ENCODE measurements around the gene PCDHGB5.
"Not testable (repeated sequence)": the region's sequence is repeated elsewhere in the genome, so short reads cannot be mapped to it uniquely, and the experiment has no call there.

PCDHGB5 gene

GRCh38 chr5:141432308-141432707 lies 34.6 kb downstream of the PCDHGB5 start:
- H3K4me1 ChIP-seq (ENCODE audit: control insufficient read depth, insufficient read depth, low read length, poor library complexity, severe bottlenecking); H3K27ac ChIP-seq (ENCODE audit: low read depth, low read length, severe bottlenecking); H3K4me3 ChIP-seq (ENCODE audit: extremely low read depth, insufficient read depth, low read length, poor library complexity, severe bottlenecking): not testable (repeated sequence)
- Histone ChIP-seq H3K36me3 (ENCODE audit: control insufficient read depth, insufficient read depth, low read length) (peaks cover 47% of the 10 kb centered on the region), H3K9me3 (ENCODE audit: control insufficient read depth, low read length) (peaks cover 42% of the 10 kb centered on the region)
- whole genome bisulfite sequencing, 2 experiments (ENCODE audit: insufficient coverage in 2 of 2): 98 to 99% methylated on average over 21 to 27 of the region's 38 CpGs

GRCh38 chr5:141432726-141433125 lies 35.0 kb downstream of the PCDHGB5 start:
- H3K27ac ChIP-seq (ENCODE audit: low read depth, low read length, severe bottlenecking); H3K4me3 ChIP-seq (ENCODE audit: extremely low read depth, insufficient read depth, low read length, poor library complexity, severe bottlenecking); H3K4me1 ChIP-seq (ENCODE audit: control insufficient read depth, insufficient read depth, low read length, poor library complexity, severe bottlenecking): not testable (repeated sequence)
- peaks cover 43% of the 10 kb centered on the region for H3K36me3 ChIP-seq (ENCODE audit: control insufficient read depth, insufficient read depth, low read length)
- H3K9me3 ChIP-seq (ENCODE audit: control insufficient read depth, low read length): peaks cover 38% of the 10 kb centered on the region
- 92 to 98% methylated on average over 24 to 25 of the region's 29 CpGs for WGBS, 2 experiments (ENCODE audit: insufficient coverage in 2 of 2)

- 86% methylated on average over 1 of the region's 2 CpGs; no CpG with 5 or more reads in 1 of the 2 experiments for WGBS, 2 experiments (ENCODE audit: insufficient coverage in 2 of 2)
- Histone ChIP-seq H3K4me3 (ENCODE audit: extremely low read depth, insufficient read depth, low read length, poor library complexity, severe bottlenecking) (no peak overlapping the region), H3K36me3 (ENCODE audit: control insufficient read depth, insufficient read depth, low read length) (peaks cover 35% of the 10 kb centered on the region), H3K4me1 (ENCODE audit: control insufficient read depth, insufficient read depth, low read length, poor library complexity, severe bottlenecking) (no peaks in the 10 kb centered on the region), H3K9me3 (ENCODE audit: control insufficient read depth, low read length) (peaks cover 28% of the 10 kb centered on the region), H3K27ac (ENCODE audit: low read depth, low read length, severe bottlenecking) (no peak overlapping the region)
Measured at GRCh38 chr5:141434006-141434405, 36.3 kb downstream of the PCDHGB5 start.

GRCh38 chr5:141437221-141437620 lies 39.5 kb downstream of the PCDHGB5 start:
- Histone ChIP-seq H3K36me3 (ENCODE audit: control insufficient read depth, insufficient read depth, low read length) (peaks cover 34% of the 10 kb centered on the region), H3K27ac (ENCODE audit: low read depth, low read length, severe bottlenecking) (no peak overlapping the region), H3K9me3 (ENCODE audit: control insufficient read depth, low read length) (peaks cover 7% of the 10 kb centered on the region), H3K4me1 (ENCODE audit: control insufficient read depth, insufficient read depth, low read length, poor library complexity, severe bottlenecking) (no peaks in the 10 kb centered on the region), H3K4me3 (ENCODE audit: extremely low read depth, insufficient read depth, low read length, poor library complexity, severe bottlenecking) (no peak overlapping the region)
- WGBS, 2 experiments (ENCODE audit: insufficient coverage in 2 of 2): 100% methylated on average over 1 of the region's 2 CpGs; no CpG with 5 or more reads in 1 of the 2 experiments

GRCh38 chr5:141439411-141440141 lies 41.8 kb downstream of the PCDHGB5 start:
- no peak overlapping the region for H3K4me3 ChIP-seq (ENCODE audit: extremely low read depth, insufficient read depth, low read length, poor library complexity, severe bottlenecking)
- H3K9me3 ChIP-seq (ENCODE audit: control insufficient read depth, low read length): no peaks in the 10 kb centered on the region
- peaks cover 21% of the 10 kb centered on the region for H3K36me3 ChIP-seq (ENCODE audit: control insufficient read depth, insufficient read depth, low read length)
- WGBS, 2 experiments (ENCODE audit: insufficient coverage in 2 of 2): 93% methylated on average over 7 to 9 of the region's 10 CpGs
- no peak overlapping the region for H3K27ac ChIP-seq (ENCODE audit: low read depth, low read length, severe bottlenecking)
- H3K4me1 ChIP-seq (ENCODE audit: control insufficient read depth, insufficient read depth, low read length, poor library complexity, severe bottlenecking): no peaks in the 10 kb centered on the region

GRCh38 chr5:141440341-141440740 lies 42.6 kb downstream of the PCDHGB5 start:
- Histone ChIP-seq H3K4me1 (ENCODE audit: control insufficient read depth, insufficient read depth, low read length, poor library complexity, severe bottlenecking) (no peaks in the 10 kb centered on the region), H3K27ac (ENCODE audit: low read depth, low read length, severe bottlenecking) (no peak overlapping the region), H3K9me3 (ENCODE audit: control insufficient read depth, low read length) (no peaks in the 10 kb centered on the region), H3K4me3 (ENCODE audit: extremely low read depth, insufficient read depth, low read length, poor library complexity, severe bottlenecking) (no peak overlapping the region), H3K36me3 (ENCODE audit: control insufficient read depth, insufficient read depth, low read length) (peaks cover 21% of the 10 kb centered on the region)
- WGBS, 2 experiments (ENCODE audit: insufficient coverage in 2 of 2): 83 to 100% methylated on average over 5 to 9 of the region's 9 CpGs

- WGBS, 2 experiments (ENCODE audit: insufficient coverage in 2 of 2): 98% methylated on average over 48 to 49 of the region's 50 CpGs
- Histone ChIP-seq H3K36me3 (ENCODE audit: control insufficient read depth, insufficient read depth, low read length) (peaks cover 21% of the 10 kb centered on the region), H3K4me1 (ENCODE audit: control insufficient read depth, insufficient read depth, low read length, poor library complexity, severe bottlenecking) (no peaks in the 10 kb centered on the region), H3K27ac (ENCODE audit: low read depth, low read length, severe bottlenecking) (no peak overlapping the region), H3K4me3 (ENCODE audit: extremely low read depth, insufficient read depth, low read length, poor library complexity, severe bottlenecking) (no peak overlapping the region), H3K9me3 (ENCODE audit: control insufficient read depth, low read length) (peaks cover 2% of the 10 kb centered on the region)
Measured at GRCh38 chr5:141441571-141442170, 43.9 kb downstream of the PCDHGB5 start.
